Prostate gland (tissue), 2 donors: ENCODE data around the gene ZNF710. TPM values are rescaled to one million over a fixed set of nuclear protein-coding genes. Genes with fewer than 3 reads are reported as not detected.

Experiments
- DNase-seq: peaks from one replicate; pipeline ENCODE4 v3.0.0-alpha.2; 2019; ENCODE audit warnings: low spot score
- H3K27ac ChIP-seq, 2 donors: fragments of 200-600 bp; sonication (generic); 2 replicates each; pipeline ENCODE4 v1.5.1; 2017 to 2019
- H3K27me3 ChIP-seq: fragments of 200-600 bp; sonication (generic); replicated peaks from 2 replicates; pipeline ENCODE4 v1.5.1; 2019; ENCODE audit not compliant: insufficient read depth
- H3K36me3 ChIP-seq, 2 donors: fragments of 200-600 bp; sonication (generic); 1 replicate in 1 of 2; 2 replicates in 1 of 2; pipeline versions ENCODE4 v1.5.1 to v1.8.1; 2017 to 2019
- H3K4me1 ChIP-seq: fragments of 200-600 bp; sonication (generic); replicated peaks from 2 replicates; pipeline ENCODE4 v1.5.1; 2019
- H3K4me3 ChIP-seq, 2 donors: fragments of 200-600 bp; sonication (generic); 2 replicates each; pipeline ENCODE4 v1.5.1; 2017 to 2019
- H3K9me3 ChIP-seq: fragments of 200-600 bp; sonication (generic); 2 replicates; pipeline ENCODE4 v1.5.1; 2017
- POLR2A ChIP-seq: fragments of 450-650 bp; IDR thresholded peaks from one replicate; pipeline ENCODE4 v1.6.1; 2016; ENCODE audit warnings: antibody characterized with exemption, mild to moderate bottlenecking
- POLR2AphosphoS5 ChIP-seq: sonication (generic); formaldehyde crosslinking; IDR thresholded peaks from one replicate; pipeline ENCODE4 v1.6.1; 2017; ENCODE audit warnings: antibody characterized with exemption
- WGBS: methylation state at CpG from one replicate; pipeline ENCODE4 v1.1.5; 2018; 5-methylcytosine and 5-hydroxymethylcytosine counted together
- intact Hi-C: fragments of 100-400 bp; cut with DNase I; formaldehyde crosslinking; loops from one replicate; pipeline ENCODE4 v1.14.2; 2022
- total RNA-seq, 2 donors: library from RNA; depleted of rRNA; stranded (reverse); fragments of >200 nt; gene quantifications; one replicate each; pipeline ENCODE4 v1.1.0, GENCODE V29; 2016
- TF ChIP-seq, protein P1 (sequence below), 4 experiments: fragments of 200-600 bp in 2 of 4; fragments of 450-650 bp in 2 of 4; sonication (generic) in 2 of 4; IDR thresholded peaks; 1 replicate in 3 of 4; 2 replicates in 1 of 4; pipeline ENCODE4 v1.5.1; 2016 to 2019; ENCODE audit warnings: antibody characterized with exemption in 4 of 4, mild to moderate bottlenecking in 2 of 4, moderate library complexity in 2 of 4

ZNF710 gene
- total RNA-seq, 2 donors from 2014 or later, result 13.6 to 18.0 TPM

DNA sequence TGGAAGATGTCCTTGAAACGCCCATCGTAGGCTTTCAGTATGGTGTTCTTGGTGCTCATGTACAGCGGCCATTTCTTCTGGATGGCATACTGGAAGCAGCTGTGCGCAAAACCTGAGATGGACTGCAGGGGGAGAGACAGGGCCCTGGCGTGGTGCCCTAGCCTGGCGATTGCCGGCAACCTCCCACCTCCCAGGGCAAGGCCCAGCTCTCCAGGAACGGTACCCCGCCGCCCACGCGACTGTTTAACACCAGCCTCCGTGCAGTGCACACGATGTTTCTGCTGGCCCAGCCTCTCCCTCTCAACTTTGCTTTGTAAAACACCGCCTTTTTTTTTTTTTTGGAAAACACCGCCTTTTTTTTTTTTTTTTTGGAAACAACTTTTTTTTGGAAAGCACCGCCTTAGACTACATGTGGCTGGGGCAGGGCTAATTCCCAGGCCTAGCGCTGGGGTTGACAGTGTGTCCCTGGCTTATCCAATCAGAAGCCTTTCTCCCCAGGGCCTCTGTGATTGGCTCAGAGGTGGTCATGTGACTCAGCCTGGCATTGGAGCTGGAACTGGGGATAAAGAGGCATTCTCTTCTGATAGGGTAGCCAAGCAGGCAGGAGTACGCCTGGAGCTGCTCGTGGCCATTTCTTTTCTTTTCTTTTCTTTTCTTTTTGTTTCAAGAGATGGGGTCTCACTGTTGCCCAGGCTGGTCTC lies 86.5 kb downstream of the ZNF710 start:
- H3K4me1 ChIP-seq, result no peaks in the 10 kb centered on the region
- H3K36me3 ChIP-seq, result peaks cover 16 to 19% of the 10 kb centered on the region in 2 donors
- no peak overlapping the region for H3K27ac ChIP-seq
- intact Hi-C loops, result no loop called here
- no peak for DNase-seq
- no peak overlapping the region for H3K4me3 ChIP-seq
- H3K9me3 ChIP-seq, result no peaks in the 10 kb centered on the region
- 78% methylated on average over 20 of the region's 20 CpGs for WGBS
- no peaks in the 10 kb centered on the region for H3K27me3 ChIP-seq
- TF ChIP-seq POLR2A, result no peak
- TF ChIP-seq, protein P1, sequence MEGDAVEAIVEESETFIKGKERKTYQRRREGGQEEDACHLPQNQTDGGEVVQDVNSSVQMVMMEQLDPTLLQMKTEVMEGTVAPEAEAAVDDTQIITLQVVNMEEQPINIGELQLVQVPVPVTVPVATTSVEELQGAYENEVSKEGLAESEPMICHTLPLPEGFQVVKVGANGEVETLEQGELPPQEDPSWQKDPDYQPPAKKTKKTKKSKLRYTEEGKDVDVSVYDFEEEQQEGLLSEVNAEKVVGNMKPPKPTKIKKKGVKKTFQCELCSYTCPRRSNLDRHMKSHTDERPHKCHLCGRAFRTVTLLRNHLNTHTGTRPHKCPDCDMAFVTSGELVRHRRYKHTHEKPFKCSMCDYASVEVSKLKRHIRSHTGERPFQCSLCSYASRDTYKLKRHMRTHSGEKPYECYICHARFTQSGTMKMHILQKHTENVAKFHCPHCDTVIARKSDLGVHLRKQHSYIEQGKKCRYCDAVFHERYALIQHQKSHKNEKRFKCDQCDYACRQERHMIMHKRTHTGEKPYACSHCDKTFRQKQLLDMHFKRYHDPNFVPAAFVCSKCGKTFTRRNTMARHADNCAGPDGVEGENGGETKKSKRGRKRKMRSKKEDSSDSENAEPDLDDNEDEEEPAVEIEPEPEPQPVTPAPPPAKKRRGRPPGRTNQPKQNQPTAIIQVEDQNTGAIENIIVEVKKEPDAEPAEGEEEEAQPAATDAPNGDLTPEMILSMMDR (IDR thresholded peaks at IDR 0.05), result peak in 1 of 4 experiments; percentile 13

DNA sequence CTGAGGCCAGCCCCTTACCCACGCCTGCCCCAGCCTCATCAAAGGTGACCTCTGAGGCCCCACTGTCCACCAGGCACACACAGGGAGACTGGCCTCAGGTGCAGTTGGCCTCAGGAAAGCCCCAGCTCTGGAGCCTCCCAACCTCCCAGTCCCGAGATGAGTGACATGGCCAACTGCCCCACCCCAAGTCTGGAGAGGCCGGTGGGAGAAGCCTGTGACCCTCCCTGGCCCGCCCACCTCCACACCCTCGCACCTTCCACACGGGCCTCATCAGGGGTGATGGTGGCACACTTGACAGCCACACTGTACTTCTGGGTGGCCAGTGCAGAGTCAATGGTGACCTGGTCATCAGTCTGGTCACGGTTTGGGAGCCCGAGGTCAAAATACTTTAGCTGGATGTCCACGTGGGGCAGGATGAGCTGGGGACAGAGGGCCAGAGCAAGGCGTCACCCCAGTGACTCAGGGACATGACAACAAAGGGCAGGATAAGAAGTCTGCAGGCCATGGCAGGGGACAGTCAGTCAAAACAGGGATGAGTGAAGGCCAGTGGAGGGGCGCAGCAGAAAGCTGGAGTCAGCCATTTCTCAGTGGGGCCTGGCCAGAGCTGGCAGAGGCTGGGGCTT lies 89.2 kb downstream of the ZNF710 start:
- H3K4me1 ChIP-seq, result peaks cover 5% of the 10 kb centered on the region
- no peak overlapping the region for H3K27ac ChIP-seq
- intact Hi-C loops, result no loop called here
- TF ChIP-seq, protein P1 (IDR thresholded peaks at IDR 0.05), result no peak
- TF ChIP-seq POLR2A (no peak), POLR2AphosphoS5 (no peak)
- peaks cover 10 to 12% of the 10 kb centered on the region in 2 donors for H3K36me3 ChIP-seq
- no peak for DNase-seq
- no peaks in the 10 kb centered on the region for H3K9me3 ChIP-seq
- WGBS, result 82% methylated on average over 11 of the region's 11 CpGs
- H3K27me3 ChIP-seq, result no peaks in the 10 kb centered on the region
- H3K4me3 ChIP-seq, result no peak overlapping the region

DNA sequence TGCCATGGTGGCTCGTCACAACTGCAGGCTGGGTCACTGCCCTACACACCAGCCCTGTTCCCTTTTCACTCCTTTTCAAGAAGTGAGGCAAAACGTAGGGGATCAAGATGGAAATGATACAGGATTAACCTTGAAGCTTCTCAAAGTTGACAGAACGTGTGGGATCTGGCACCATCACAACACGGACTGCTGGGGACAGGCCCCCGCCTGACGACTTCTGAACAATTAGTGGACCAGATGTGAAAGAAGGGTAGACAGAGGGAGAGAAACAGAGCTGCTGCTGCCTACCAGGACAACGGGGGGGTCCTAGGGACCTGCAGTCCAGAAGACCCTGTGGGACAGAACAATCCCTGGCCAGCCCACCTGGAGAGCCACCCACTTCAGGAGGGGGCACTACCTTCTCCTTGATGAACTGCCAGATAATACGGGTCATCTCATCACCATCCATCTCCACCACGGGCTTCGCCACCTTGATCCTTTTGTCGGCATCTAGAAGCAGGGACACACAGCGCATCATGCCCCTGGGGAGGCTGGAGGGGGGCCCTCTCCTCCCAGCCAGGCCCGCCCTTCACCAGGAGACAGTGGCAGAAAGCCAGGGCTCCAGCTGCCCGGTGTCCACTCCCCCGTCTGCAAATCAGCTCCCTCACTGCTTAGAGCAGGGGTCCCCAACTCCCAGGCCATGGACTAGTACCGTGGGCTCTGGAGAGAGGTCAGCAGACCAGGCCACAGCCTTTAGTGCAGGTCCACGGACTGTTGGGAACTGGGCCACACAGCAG lies 90.2 kb downstream of the ZNF710 start:
- Histone ChIP-seq H3K27me3 (no peaks in the 10 kb centered on the region), H3K9me3 (no peaks in the 10 kb centered on the region), H3K4me1 (peaks cover 8% of the 10 kb centered on the region), H3K27ac (no peak overlapping the region), H3K4me3 (no peak overlapping the region), H3K36me3 (peaks cover 6 to 10% of the 10 kb centered on the region in 2 donors)
- TF ChIP-seq, protein P1 (IDR thresholded peaks at IDR 0.05), result no peak
- TF ChIP-seq POLR2AphosphoS5, result no peak
- 71% methylated on average over 17 of the region's 17 CpGs for WGBS
- DNase-seq, result no peak
- intact Hi-C loops, result no loop called here

DNA sequence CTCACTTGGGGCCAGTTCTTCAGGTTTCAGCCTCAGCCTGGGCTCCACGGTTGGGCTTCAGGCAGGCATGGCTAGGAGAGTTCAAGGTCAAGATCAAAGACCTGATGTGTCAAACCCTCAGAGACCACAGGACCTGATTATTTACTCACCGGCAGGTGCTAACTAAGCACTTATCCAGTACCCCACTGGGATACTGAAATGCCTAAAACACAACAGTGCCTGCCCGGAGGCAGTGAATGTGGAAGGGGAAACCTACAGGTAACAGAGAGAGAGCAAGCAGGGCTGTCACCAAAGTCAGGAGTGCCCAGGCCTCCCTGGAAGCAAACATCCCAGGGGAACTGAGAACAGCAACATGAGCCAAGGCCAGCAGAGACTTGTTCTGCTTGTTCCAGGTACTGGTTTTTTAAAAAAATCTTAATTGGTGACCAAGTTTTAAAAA lies 94.4 kb downstream of the ZNF710 start:
- H3K27me3 ChIP-seq, result no peaks in the 10 kb centered on the region
- intact Hi-C loops, result no loop called here
- H3K9me3 ChIP-seq, result no peaks in the 10 kb centered on the region
- DNase-seq, result peak; percentile 78
- H3K36me3 ChIP-seq, result peaks cover 6% of the 10 kb centered on the region in 2 donors
- H3K4me3 ChIP-seq, result no peak overlapping the region
- peak overlapping the region; percentile 75 to 99 for H3K27ac ChIP-seq
- TF ChIP-seq POLR2AphosphoS5, result peak; percentile 80
- TF ChIP-seq POLR2A, result no peak
- 25% methylated on average over 3 of the region's 3 CpGs for WGBS
- peaks cover 22% of the 10 kb centered on the region for H3K4me1 ChIP-seq

DNA sequence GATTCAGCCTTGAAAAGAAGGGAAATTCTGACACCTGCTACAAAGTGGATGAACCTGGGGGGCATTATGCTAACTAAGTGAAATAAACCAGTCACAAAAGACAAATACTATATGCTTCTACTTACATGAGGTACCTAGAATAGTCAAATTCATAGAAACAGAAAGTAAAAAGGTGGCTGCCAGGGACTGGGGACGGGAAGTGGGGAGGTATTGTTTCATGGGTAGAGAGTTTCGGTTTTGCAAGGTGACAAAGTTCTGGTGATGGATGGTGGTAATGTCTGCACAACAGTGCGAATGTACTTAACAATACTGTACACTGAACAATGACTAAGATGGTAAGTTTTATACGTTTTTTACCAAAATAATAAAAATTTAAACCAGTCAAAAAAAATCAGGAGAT lies 96.4 kb downstream of the ZNF710 start:
- 12% methylated on average over 4 of the region's 4 CpGs for WGBS
- Histone ChIP-seq H3K4me1 (peaks cover 22% of the 10 kb centered on the region), H3K27ac (peak overlapping the region; percentile 75 to 99), H3K4me3 (no peak overlapping the region), H3K9me3 (no peaks in the 10 kb centered on the region), H3K27me3 (no peaks in the 10 kb centered on the region), H3K36me3 (no peaks in the 10 kb centered on the region)
- no peak for TF ChIP-seq POLR2A
- TF ChIP-seq POLR2AphosphoS5, result no peak
- TF ChIP-seq, protein P1 (IDR thresholded peaks at IDR 0.05), result no peak
- intact Hi-C loops, result no loop called here
- DNase-seq, result no peak
